Epithelial cell of proximal tubule (primary cell): ENCODE measurements around the gene PTPRA. TPM values are rescaled to one million over a fixed set of nuclear protein-coding genes. Genes with fewer than 3 reads are reported as not detected.
"Not testable (repeated sequence)": the region's sequence is repeated elsewhere in the genome, so short reads cannot be mapped to it uniquely, and the experiment has no call there.

Source experiments
- DNase-seq: peaks from one replicate; pipeline ENCODE4 v3.0.0-alpha.2; 2011; ENCODE audit warnings: low read depth
- H3K4me3 ChIP-seq: 2 replicates; pipeline ENCODE4 v1.5.1; 2011; ENCODE audit warnings: low read depth, mild to moderate bottlenecking, low read length
- total RNA-seq: library from RNA; depleted of rRNA; stranded (reverse); fragments of >200 nt; gene quantifications from 2 replicates; pipeline ENCODE4 v1.2.3, GENCODE V29; 2015
- TF ChIP-seq, protein P1 (sequence below): conservative IDR thresholded peaks from 2 replicates; pipeline ENCODE4 v1.5.1; 2012; ENCODE audit warnings: low read depth, mild to moderate bottlenecking, low read length

Gene PTPRA
- total RNA-seq, 1 donor from 2014 or later = 40.8 TPM

- DNase-seq = no peak
- TF ChIP-seq, protein P1, sequence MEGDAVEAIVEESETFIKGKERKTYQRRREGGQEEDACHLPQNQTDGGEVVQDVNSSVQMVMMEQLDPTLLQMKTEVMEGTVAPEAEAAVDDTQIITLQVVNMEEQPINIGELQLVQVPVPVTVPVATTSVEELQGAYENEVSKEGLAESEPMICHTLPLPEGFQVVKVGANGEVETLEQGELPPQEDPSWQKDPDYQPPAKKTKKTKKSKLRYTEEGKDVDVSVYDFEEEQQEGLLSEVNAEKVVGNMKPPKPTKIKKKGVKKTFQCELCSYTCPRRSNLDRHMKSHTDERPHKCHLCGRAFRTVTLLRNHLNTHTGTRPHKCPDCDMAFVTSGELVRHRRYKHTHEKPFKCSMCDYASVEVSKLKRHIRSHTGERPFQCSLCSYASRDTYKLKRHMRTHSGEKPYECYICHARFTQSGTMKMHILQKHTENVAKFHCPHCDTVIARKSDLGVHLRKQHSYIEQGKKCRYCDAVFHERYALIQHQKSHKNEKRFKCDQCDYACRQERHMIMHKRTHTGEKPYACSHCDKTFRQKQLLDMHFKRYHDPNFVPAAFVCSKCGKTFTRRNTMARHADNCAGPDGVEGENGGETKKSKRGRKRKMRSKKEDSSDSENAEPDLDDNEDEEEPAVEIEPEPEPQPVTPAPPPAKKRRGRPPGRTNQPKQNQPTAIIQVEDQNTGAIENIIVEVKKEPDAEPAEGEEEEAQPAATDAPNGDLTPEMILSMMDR = no peak
- no peak overlapping the region for H3K4me3 ChIP-seq
Observed at GRCh38 chr20:3071266-3071609, 198.0 kb downstream of the PTPRA start.

DNA sequence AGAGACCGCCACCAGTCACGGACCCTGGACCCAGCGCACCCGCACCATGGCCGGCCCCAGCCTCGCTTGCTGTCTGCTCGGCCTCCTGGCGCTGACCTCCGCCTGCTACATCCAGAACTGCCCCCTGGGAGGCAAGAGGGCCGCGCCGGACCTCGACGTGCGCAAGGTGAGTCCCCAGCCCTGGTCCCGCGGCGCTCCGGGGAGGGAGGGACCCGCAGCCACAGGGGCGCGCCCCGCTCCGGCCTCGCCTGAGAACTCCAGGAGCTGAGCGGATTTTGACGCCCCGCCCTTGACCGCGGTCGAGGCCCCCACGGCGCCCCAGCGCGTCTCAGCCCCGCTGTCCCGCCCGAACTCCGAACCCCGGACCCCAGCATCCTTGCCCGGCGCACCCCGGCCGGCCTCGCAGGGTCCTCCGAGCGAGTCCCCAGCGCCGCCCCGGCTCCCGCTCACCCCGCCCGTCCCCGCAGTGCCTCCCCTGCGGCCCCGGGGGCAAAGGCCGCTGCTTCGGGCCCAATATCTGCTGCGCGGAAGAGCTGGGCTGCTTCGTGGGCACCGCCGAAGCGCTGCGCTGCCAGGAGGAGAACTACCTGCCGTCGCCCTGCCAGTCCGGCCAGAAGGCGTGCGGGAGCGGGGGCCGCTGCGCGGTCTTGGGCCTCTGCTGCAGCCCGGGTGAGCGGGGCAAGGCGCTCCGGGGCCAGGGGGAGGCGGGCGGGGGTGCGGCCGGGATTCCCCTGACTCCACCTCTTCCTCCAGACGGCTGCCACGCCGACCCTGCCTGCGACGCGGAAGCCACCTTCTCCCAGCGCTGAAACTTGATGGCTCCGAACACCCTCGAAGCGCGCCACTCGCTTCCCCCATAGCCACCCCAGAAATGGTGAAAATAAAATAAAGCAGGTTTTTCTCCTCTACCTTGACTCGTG, 198.6 kb downstream of the PTPRA start, which contains the start of gene OXT:
TSS of gene OXT (plus strand) at position 11 of the 920 bp plus-strand sequence. CDS start at position 47, 36 bp downstream.
- H3K4me3 ChIP-seq = peak within 1 kb of the TSS; percentile 9
- TF ChIP-seq, protein P1 = no peak
- no peak for DNase-seq

DNA sequence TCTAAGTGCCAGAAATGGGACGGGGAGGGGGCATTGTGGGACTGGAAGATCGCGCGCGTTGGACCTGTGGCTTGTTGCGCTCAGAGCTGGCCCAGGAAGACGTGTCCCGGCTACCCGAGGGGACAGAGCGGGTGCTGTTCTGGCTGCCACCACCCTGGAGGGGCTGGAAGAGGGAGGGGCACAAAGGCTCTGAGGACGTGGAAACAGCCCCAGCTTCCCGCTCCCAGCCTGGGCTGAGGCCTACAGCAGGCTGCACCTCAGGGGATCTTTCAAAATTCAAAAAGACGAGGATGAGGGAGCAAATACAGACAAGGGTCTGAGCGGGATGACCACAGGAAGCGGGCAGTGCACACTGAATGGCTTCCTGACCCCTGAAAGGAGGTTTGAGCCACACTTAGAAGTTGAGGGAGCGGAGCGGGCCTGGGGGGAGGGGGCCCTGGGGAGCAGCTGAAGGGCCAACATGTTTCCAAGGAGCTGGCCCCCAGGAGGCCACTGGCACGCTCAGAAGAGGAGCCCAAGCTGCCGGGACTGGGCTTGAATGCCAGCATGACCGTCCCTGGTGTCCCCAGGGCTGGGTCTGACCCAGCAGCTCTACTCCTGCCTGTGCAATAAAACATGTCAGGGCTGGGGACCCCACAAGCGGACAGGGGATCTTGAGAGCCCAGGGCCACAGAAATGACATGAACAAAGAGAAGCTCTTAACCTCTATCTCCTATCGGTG, 199.4 kb downstream of the PTPRA start:
- no peak for DNase-seq
- TF ChIP-seq, protein P1 = no peak
- H3K4me3 ChIP-seq = no peak overlapping the region

- not testable (repeated sequence) for H3K4me3 ChIP-seq, DNase-seq
Observed at GRCh38 chr20:3073251-3073643, 200.0 kb downstream of the PTPRA start.

DNA sequence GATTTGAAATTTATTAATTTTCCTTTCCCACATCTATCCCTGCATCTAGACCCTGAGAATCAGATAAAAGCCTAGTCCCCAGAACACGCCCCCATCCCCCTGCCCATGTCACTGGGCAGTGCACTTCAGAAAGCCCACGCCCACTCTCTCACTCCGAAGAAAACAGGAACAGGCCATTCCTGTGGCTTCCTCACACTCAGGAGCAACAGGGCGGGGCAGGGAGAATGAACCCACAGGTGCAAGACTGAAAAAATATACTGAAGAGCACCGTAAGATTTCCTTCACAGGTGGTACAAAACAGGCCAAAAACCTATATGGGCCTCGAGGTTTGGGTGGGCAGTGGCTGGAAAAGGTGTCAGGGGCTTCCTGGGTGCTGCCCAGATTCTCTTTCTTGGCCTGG, 201.5 kb downstream of the PTPRA start:
- no peak for DNase-seq
- TF ChIP-seq, protein P1 = no peak
- no peak overlapping the region for H3K4me3 ChIP-seq

DNA sequence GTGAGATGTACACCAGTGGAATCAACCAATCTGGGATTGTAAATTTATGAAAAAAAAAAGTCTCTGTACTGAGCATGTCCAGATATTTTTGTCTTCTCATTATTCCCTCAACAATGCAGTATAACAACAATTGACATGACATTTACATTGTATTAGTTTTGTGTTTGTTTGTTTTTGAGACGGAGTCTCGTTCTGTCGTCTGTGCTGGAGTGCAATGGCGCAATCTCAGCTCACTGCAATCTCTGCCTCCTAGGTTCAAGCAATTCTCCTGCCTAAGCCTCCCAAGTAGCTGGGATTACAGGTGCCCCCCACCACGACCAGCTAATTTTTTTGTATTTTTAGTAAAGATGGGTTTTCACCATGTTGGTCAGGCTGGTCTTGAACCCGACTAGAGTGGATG, 202.0 kb downstream of the PTPRA start:
- not testable (repeated sequence) for DNase-seq, H3K4me3 ChIP-seq

GRCh38 chr20:3077618-3078134, 204.4 kb downstream of the PTPRA start:
- no peak for DNase-seq
- no peak overlapping the region for H3K4me3 ChIP-seq
- TF ChIP-seq, protein P1 = no peak

DNA sequence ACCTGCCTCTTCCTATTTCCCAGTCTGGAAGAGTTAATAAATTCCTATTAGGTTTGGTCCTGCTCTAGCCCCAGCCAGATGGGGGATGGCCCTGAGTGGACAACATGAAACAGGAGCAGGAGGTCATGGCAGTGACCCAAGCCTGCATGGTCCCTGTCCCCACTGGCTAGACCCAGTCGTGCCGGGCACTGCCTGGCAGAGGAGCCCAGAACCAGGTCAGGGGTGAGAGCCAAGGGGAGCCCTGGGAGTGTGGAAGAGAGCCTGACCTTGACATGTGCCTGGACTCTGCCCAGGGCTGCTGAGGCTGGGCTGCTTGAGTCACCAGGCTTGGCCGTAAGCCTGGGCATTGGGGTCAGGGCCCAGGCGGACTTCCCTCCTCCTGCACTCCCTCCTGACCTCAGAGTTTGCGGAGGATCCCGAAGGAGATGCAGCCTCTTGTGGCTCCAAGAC, 207.7 kb downstream of the PTPRA start:
- DNase-seq = no peak

More for the DNA sequence above, 207.7 kb downstream of the PTPRA start:
- TF ChIP-seq, protein P1 = no peak
- H3K4me3 ChIP-seq = no peak overlapping the region
